ENCODE results near the gene ADGRL3. TPM values are rescaled to one million over a fixed set of nuclear protein-coding genes. Genes with fewer than 3 reads are reported as not detected.

ADGRL3 gene
- total and polyA plus RNA-seq, 5 donors from 2014 or later = not detected

DNA sequence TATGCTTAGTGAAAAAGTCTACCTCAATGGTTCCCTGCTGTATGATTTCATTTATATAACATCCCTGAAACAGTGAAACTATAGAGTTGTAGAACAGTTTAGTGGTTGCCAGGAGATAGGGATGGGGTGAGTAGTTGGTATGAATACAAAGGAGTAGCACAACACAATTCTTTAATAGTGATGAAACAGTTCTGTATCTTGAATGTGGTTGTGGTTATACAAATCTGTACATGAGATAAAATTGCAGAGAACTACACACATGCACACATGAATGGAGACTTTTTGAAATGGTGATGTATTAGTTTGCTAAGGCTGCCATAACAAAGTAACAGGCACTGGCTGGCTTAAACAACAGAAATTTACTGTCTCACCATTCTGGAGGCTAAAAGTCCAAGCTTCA is 677.1 kb downstream of the ADGRL3 start:
- Histone ChIP-seq H3K9me3 (ENCODE audit: control insufficient read depth in 2 of 2, low read length in 2 of 2) (no peaks in the 10 kb centered on the region), H3K27ac (ENCODE audit: insufficient read depth, low read length, poor library complexity, severe bottlenecking) (no peak overlapping the region), H3K27me3 (ENCODE audit: control insufficient read depth, insufficient read depth, low read length) (no peaks in the 10 kb centered on the region), H3K4me3 (ENCODE audit: low read depth, low read length) (no peak overlapping the region), H3K36me3 (ENCODE audit: control insufficient read depth, insufficient read depth, low read length) (no peaks in the 10 kb centered on the region), H3K4me1 (ENCODE audit: control insufficient read depth, insufficient read depth, low read length, poor library complexity, severe bottlenecking) (no peaks in the 10 kb centered on the region)
- ATAC-seq (ENCODE audit: low read depth in 2 of 2) = no peak
- Mint-ChIP-seq H3K36me3 (no peaks in the 10 kb centered on the region), H3K27ac (no peak overlapping the region), H3K4me3 (no peak overlapping the region), H3K27me3 (no peaks in the 10 kb centered on the region), H3K4me1 (no peaks in the 10 kb centered on the region), H3K9me3 (peaks cover 0 to 34% (median 5%) of the 10 kb centered on the region in 7 donors)
- DNase-seq = no peak

DNA sequence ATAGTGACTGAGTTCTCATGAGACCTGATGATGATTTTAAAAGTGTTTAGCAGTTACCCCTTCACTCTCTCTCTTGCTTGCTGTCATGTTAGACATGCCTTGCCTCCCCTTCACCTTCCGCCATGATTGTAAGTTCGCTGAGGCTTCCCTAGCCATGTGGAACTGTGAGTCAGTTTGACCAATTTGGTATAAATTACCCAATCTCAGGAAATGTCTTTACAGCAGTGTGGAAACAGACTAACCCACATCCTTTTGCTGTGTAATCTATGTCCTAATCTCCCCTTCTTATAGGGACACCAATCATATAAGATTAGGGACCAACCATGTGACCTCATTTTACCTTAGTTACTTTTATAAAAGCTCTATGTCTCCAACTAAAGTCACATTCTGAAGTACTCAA is 677.8 kb downstream of the ADGRL3 start:
- ATAC-seq (ENCODE audit: low read depth in 2 of 2) = no peak
- Histone ChIP-seq H3K36me3 (ENCODE audit: control insufficient read depth, insufficient read depth, low read length) (no peaks in the 10 kb centered on the region), H3K27me3 (ENCODE audit: control insufficient read depth, insufficient read depth, low read length) (no peaks in the 10 kb centered on the region), H3K4me3 (ENCODE audit: low read depth, low read length) (no peak overlapping the region), H3K27ac (ENCODE audit: insufficient read depth, low read length, poor library complexity, severe bottlenecking) (no peak overlapping the region), H3K9me3 (ENCODE audit: control insufficient read depth in 2 of 2, low read length in 2 of 2) (no peaks in the 10 kb centered on the region), H3K4me1 (ENCODE audit: control insufficient read depth, insufficient read depth, low read length, poor library complexity, severe bottlenecking) (no peaks in the 10 kb centered on the region)
- H3K27ac Mint-ChIP-seq = no peak overlapping the region
- H3K4me3 Mint-ChIP-seq = no peak overlapping the region
- H3K36me3 Mint-ChIP-seq = no peaks in the 10 kb centered on the region
- H3K9me3 Mint-ChIP-seq = peaks cover 0 to 33% (median 8%) of the 10 kb centered on the region in 7 donors
- no peaks in the 10 kb centered on the region for H3K4me1 Mint-ChIP-seq
- DNase-seq = no peak
- no peaks in the 10 kb centered on the region for H3K27me3 Mint-ChIP-seq

DNA sequence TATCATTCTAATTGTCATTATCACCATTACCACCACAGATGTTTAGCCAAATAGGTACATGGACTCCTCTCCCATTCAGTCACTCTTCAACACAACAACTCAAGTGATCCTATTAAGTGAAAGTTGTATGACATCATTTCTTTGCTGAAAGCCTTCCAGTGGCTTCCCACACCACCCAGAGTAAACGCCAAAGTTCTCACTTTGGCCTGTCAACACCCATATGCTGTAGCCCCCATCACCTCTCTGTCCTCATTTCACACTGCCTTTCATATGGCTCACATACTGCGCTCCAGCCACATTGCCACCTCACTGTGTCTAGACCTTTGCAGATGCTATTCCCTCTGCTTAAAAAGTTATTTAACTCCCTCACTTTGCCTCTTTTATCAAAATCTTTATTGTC is 682.3 kb downstream of the ADGRL3 start:
- Mint-ChIP-seq H3K9me3 (peaks cover 0 to 20% (median 6%) of the 10 kb centered on the region in 7 donors), H3K27ac (no peak overlapping the region), H3K4me3 (no peak overlapping the region), H3K4me1 (no peaks in the 10 kb centered on the region), H3K36me3 (no peaks in the 10 kb centered on the region), H3K27me3 (no peaks in the 10 kb centered on the region)
- H3K27ac ChIP-seq (ENCODE audit: insufficient read depth, low read length, poor library complexity, severe bottlenecking) = no peak overlapping the region
- H3K4me3 ChIP-seq (ENCODE audit: low read depth, low read length) = no peak overlapping the region
- H3K36me3 ChIP-seq (ENCODE audit: control insufficient read depth, insufficient read depth, low read length) = no peaks in the 10 kb centered on the region
- DNase-seq = no peak
- no peaks in the 10 kb centered on the region for H3K27me3 ChIP-seq (ENCODE audit: control insufficient read depth, insufficient read depth, low read length)
- no peaks in the 10 kb centered on the region for H3K9me3 ChIP-seq (ENCODE audit: control insufficient read depth in 2 of 2, low read length in 2 of 2)
- H3K4me1 ChIP-seq (ENCODE audit: control insufficient read depth, insufficient read depth, low read length, poor library complexity, severe bottlenecking) = no peaks in the 10 kb centered on the region
- no peak for ATAC-seq (ENCODE audit: low read depth in 2 of 2)

DNA sequence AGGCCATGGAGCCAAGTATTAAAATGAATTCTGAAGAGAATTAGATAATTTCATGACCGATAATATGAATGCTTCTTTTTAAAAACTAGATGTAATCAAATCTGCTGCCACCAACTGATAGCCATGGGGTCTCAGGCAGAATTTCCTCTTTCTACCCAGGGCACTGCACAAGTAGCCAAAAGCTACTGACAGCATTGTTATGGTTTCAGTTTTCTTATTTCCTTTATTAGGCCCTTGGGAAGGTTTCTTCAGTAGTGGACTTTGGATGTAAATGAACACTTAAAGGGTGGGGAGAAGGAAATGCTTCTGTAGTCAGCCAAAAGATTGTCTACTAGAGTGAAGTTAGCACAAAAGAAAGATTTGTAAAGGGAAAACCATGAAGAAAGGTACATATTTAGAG is 686.0 kb downstream of the ADGRL3 start:
- Mint-ChIP-seq H3K4me1 (no peaks in the 10 kb centered on the region), H3K27me3 (no peaks in the 10 kb centered on the region), H3K9me3 (peaks cover 5 to 20% (median 13%) of the 10 kb centered on the region in 7 donors), H3K36me3 (no peaks in the 10 kb centered on the region), H3K4me3 (no peak overlapping the region), H3K27ac (no peak overlapping the region)
- no peaks in the 10 kb centered on the region for H3K9me3 ChIP-seq (ENCODE audit: control insufficient read depth in 2 of 2, low read length in 2 of 2)
- H3K27ac ChIP-seq (ENCODE audit: insufficient read depth, low read length, poor library complexity, severe bottlenecking) = no peak overlapping the region
- no peaks in the 10 kb centered on the region for H3K36me3 ChIP-seq (ENCODE audit: control insufficient read depth, insufficient read depth, low read length)
- H3K4me1 ChIP-seq (ENCODE audit: control insufficient read depth, insufficient read depth, low read length, poor library complexity, severe bottlenecking) = no peaks in the 10 kb centered on the region
- no peaks in the 10 kb centered on the region for H3K27me3 ChIP-seq (ENCODE audit: control insufficient read depth, insufficient read depth, low read length)
- no peak overlapping the region for H3K4me3 ChIP-seq (ENCODE audit: low read depth, low read length)
- DNase-seq = no peak
- ATAC-seq (ENCODE audit: low read depth in 2 of 2) = no peak

DNA sequence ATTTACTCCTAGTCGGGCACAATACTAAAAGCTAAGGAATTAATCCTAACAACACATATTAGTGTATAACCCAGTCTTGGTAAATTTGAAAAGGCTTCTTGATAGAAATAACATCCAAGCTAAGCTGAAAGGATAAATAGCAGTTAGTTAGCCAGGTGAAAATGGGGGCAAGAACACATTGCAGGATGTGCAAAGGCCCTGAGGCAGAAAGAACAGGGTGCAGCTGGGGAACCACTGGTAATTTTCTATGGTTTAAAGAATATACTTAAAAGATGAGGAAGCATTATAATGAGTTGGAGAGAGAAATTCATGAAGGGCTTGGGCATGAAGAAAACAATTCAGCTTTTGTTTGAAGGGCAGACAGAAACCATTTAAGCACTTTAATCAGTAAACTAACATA is 689.0 kb downstream of the ADGRL3 start:
- Mint-ChIP-seq H3K4me1 (no peaks in the 10 kb centered on the region), H3K9me3 (peaks cover 0 to 18% (median 9%) of the 10 kb centered on the region in 7 donors), H3K27me3 (no peaks in the 10 kb centered on the region), H3K36me3 (no peaks in the 10 kb centered on the region), H3K27ac (no peak overlapping the region), H3K4me3 (no peak overlapping the region)
- Histone ChIP-seq H3K4me1 (ENCODE audit: control insufficient read depth, insufficient read depth, low read length, poor library complexity, severe bottlenecking) (no peaks in the 10 kb centered on the region), H3K4me3 (ENCODE audit: low read depth, low read length) (no peak overlapping the region), H3K27ac (ENCODE audit: insufficient read depth, low read length, poor library complexity, severe bottlenecking) (no peak overlapping the region), H3K9me3 (ENCODE audit: control insufficient read depth in 2 of 2, low read length in 2 of 2) (peaks cover 0 to 1% of the 10 kb centered on the region in 2 experiments), H3K27me3 (ENCODE audit: control insufficient read depth, insufficient read depth, low read length) (no peaks in the 10 kb centered on the region), H3K36me3 (ENCODE audit: control insufficient read depth, insufficient read depth, low read length) (no peaks in the 10 kb centered on the region)
- DNase-seq (no peak), ATAC-seq (ENCODE audit: low read depth in 2 of 2) (no peak)

DNA sequence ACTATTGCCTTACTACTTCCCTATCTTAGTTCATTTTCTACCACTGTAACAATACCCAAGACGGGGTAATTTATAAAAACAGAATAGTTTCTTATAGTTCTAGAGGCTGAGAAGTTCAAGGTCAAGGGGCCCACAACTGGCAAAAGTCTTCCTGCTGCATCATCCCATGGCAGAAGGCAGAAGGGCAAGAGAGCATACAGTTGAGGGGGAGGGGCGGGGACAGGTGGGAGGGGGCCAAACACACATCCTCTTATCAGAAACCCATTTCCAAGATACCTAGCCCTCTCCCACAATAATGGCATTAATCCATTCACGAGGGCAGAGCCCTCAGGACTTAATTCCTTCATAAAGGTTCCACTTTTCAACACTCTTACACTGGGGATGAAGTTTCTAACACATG is 690.2 kb downstream of the ADGRL3 start:
- Mint-ChIP-seq H3K9me3 (peaks cover 0 to 24% (median 14%) of the 10 kb centered on the region in 7 donors), H3K36me3 (no peaks in the 10 kb centered on the region), H3K27ac (no peak overlapping the region), H3K4me1 (no peaks in the 10 kb centered on the region), H3K27me3 (no peaks in the 10 kb centered on the region), H3K4me3 (no peak overlapping the region)
- Histone ChIP-seq H3K4me1 (ENCODE audit: control insufficient read depth, insufficient read depth, low read length, poor library complexity, severe bottlenecking) (no peaks in the 10 kb centered on the region), H3K9me3 (ENCODE audit: control insufficient read depth in 2 of 2, low read length in 2 of 2) (peaks cover 3 to 7% of the 10 kb centered on the region in 2 experiments), H3K27ac (ENCODE audit: insufficient read depth, low read length, poor library complexity, severe bottlenecking) (no peak overlapping the region), H3K4me3 (ENCODE audit: low read depth, low read length) (no peak overlapping the region), H3K36me3 (ENCODE audit: control insufficient read depth, insufficient read depth, low read length) (no peaks in the 10 kb centered on the region), H3K27me3 (ENCODE audit: control insufficient read depth, insufficient read depth, low read length) (no peaks in the 10 kb centered on the region)
- ATAC-seq (ENCODE audit: low read depth in 2 of 2) = no peak
- no peak for DNase-seq

DNA sequence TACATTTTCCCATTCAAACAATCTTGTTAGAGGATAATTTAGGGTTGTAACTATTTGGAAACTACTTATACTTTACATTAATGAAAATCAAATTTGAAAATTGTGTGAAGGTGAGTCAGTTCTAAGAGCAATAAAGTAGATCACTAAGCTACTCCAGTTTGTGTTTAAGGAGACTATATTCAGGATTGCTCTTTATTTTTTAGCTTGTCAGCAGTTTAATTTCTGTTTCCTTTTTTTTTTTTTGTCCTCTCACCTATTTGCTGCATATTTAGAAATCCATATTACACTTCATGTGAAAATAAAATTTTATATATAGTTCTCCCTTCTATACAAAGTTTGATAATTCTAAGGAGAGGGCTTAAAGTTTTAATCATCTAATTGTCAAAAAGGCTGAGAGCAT is 691.8 kb downstream of the ADGRL3 start:
- Histone ChIP-seq H3K27me3 (ENCODE audit: control insufficient read depth, insufficient read depth, low read length) (no peaks in the 10 kb centered on the region), H3K27ac (ENCODE audit: insufficient read depth, low read length, poor library complexity, severe bottlenecking) (no peak overlapping the region), H3K4me1 (ENCODE audit: control insufficient read depth, insufficient read depth, low read length, poor library complexity, severe bottlenecking) (no peaks in the 10 kb centered on the region), H3K9me3 (ENCODE audit: control insufficient read depth in 2 of 2, low read length in 2 of 2) (peaks cover 3 to 7% of the 10 kb centered on the region in 2 experiments), H3K4me3 (ENCODE audit: low read depth, low read length) (no peak overlapping the region), H3K36me3 (ENCODE audit: control insufficient read depth, insufficient read depth, low read length) (no peaks in the 10 kb centered on the region)
- H3K27ac Mint-ChIP-seq = no peak overlapping the region
- DNase-seq (no peak), ATAC-seq (ENCODE audit: low read depth in 2 of 2) (no peak)
- H3K36me3 Mint-ChIP-seq = no peaks in the 10 kb centered on the region
- no peak overlapping the region for H3K4me3 Mint-ChIP-seq
- H3K27me3 Mint-ChIP-seq = no peaks in the 10 kb centered on the region
- no peaks in the 10 kb centered on the region for H3K4me1 Mint-ChIP-seq
- peaks cover 0 to 21% (median 12%) of the 10 kb centered on the region in 7 donors for H3K9me3 Mint-ChIP-seq

DNA sequence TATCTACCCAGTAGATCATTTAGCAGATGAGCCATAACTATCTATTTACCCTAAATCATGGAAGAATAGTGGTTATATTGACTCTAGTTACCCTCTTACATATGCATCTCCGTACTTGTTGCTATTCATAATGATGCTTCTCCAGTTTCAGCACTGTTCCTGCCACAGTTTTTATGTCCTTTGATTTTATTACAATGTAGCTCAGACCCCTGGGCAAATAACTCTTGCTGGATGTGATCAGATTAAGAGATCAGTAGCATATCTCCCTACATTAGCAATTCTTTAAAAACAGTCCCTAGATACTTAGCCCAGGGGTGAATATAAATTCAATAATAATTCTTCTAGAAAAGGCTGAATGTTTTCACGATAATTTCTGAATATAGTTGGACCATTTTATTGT is 696.5 kb downstream of the ADGRL3 start:
- no peak for ATAC-seq (ENCODE audit: low read depth in 2 of 2)
- no peaks in the 10 kb centered on the region for H3K4me1 ChIP-seq (ENCODE audit: control insufficient read depth, insufficient read depth, low read length, poor library complexity, severe bottlenecking)
- H3K27ac ChIP-seq (ENCODE audit: insufficient read depth, low read length, poor library complexity, severe bottlenecking) = no peak overlapping the region
- Mint-ChIP-seq H3K36me3 (no peaks in the 10 kb centered on the region), H3K4me1 (no peaks in the 10 kb centered on the region), H3K27me3 (no peaks in the 10 kb centered on the region), H3K9me3 (peaks cover 0 to 29% (median 8%) of the 10 kb centered on the region in 7 donors), H3K27ac (no peak overlapping the region), H3K4me3 (no peak overlapping the region)
- DNase-seq = no peak
- H3K9me3 ChIP-seq (ENCODE audit: control insufficient read depth in 2 of 2, low read length in 2 of 2) = peaks cover 3 to 7% of the 10 kb centered on the region in 2 experiments
- no peaks in the 10 kb centered on the region for H3K27me3 ChIP-seq (ENCODE audit: control insufficient read depth, insufficient read depth, low read length)
- no peak overlapping the region for H3K4me3 ChIP-seq (ENCODE audit: low read depth, low read length)
- H3K36me3 ChIP-seq (ENCODE audit: control insufficient read depth, insufficient read depth, low read length) = no peaks in the 10 kb centered on the region
